Left hindlimb (tissue), 1 donor: ENCODE data around the gene ATP7B.

ENCODE experiments used
- DNase-seq: peaks from one replicate; pipeline ENCODE4 v3.0.0-alpha.2; 2018

Gene ATP7B

DNA sequence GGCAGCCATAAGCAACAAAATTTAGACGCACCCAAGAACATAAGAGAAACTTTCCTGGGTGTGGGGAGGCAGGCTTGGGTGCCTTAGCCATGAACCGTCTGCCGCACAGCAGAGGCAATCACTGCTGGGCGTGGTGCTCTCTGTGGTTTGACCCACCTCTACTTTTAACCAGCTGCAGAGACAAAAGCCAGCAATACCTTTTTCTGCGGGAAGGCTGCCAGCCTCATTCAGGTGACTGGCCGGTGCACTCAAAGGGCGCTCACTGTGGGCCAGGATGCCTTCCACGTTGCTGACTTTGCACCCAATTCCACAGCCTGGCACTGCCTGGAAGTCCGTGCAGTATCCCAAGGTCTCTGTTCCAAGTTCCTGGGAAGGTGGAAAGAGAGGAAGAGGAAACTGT, 69.1 kb downstream of the ATP7B start:
- no peak for DNase-seq

GRCh38 chr13:51938454-51938853, 72.8 kb downstream of the ATP7B start:
- DNase-seq = no peak

DNA sequence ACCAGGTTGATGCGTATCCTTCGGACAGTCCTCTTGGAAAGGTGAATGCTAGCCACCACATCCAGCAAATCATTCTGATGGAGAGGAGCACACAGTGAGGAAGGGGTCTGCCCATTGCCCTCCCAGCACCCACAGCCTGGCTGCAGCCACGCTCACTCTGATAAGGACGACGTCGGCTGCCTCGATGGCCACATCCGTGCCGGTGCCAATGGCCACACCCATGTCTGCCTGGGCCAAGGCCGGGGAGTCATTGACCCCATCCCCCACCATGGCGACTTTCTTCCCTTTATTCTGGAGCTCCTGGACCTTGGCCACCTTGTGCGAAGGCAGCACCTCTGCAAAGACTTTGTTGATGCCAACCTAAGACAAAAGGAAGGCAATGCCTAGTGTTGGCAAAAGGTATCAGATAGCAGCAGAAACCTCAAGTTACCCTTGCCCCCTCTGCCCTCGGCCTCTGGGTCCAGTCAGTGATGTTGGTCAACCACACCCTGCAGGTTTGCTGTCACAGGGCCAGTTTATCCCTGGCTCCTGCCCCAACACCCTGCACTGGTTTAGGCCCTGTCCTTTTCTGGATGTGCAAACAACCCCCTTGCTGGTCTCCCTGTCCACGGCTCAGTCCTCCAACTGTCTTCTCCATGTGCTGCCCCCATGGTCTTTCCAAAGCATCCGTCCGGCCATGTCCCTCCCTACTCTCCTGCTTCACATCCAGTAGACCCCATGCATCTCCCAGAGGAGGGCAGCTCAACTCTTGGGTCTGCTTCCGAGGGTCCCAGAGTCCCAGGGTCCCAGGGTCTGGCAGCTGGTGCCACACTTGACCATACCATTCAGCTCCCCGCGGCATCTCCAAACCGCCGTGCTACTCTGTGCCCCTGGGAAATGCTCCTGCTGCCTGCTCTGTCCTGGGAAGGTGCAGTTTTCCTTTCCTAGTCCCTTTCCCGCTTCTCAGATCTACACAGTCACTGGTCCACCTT, 73.6 kb downstream of the ATP7B start:
- no peak for DNase-seq

GRCh38 chr13:51935326-51936171, 75.7 kb downstream of the ATP7B start:
- DNase-seq = no peak

GRCh38 chr13:51934461-51935087, 76.7 kb downstream of the ATP7B start:
- no peak for DNase-seq

GRCh38 chr13:51933466-51934058, 77.7 kb downstream of the ATP7B start:
- DNase-seq = no peak

- DNase-seq = no peak
These were observed 79.0 kb downstream of the ATP7B start for GRCh38 chr13:51932231-51932630.

GRCh38 chr13:51931606-51932005, 79.6 kb downstream of the ATP7B start:
- DNase-seq = no peak

GRCh38 chr13:51929699-51930098, 81.6 kb downstream of the ATP7B start:
- DNase-seq = no peak

GRCh38 chr13:51928231-51928630, 83.0 kb downstream of the ATP7B start:
- no peak for DNase-seq

DNA sequence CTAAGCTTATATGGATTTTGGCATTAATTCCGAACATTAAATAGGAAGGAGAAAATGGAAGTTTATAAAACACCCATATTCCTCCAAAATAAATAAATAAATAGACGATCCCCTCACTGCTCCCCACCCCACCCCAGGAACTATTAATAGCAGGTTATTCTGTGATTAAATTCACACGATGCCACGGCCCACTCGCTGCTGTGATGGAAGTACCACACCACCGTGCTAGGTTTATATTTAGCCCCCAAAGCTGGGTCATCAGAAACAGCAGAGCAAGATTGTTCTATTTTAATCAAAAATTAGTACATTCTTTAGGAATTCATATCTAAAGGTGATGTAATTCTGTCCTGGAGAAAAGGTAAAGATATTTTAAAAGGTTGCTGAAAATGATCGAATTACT, 84.1 kb downstream of the ATP7B start:
- DNase-seq = no peak

DNA sequence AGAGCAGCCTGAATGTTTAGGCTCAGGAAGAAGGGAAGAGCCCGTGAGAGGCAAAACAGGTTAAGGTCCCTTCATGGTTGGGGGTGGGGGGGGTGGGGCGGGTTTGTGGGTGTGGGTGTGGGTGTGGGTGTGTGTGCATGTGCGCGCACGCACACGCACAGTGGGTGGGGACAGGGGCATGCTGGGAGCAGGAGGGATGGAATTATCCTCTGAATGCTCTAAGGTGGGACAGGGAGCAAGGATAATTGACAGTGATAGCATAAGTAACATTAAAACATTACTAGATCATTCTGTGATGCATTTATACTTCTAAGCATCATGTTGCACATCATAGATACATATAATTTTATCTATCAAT, 84.7 kb downstream of the ATP7B start:
- DNase-seq = no peak

- DNase-seq = no peak
These were observed 85.3 kb downstream of the ATP7B start for GRCh38 chr13:51925865-51926527.

DNA sequence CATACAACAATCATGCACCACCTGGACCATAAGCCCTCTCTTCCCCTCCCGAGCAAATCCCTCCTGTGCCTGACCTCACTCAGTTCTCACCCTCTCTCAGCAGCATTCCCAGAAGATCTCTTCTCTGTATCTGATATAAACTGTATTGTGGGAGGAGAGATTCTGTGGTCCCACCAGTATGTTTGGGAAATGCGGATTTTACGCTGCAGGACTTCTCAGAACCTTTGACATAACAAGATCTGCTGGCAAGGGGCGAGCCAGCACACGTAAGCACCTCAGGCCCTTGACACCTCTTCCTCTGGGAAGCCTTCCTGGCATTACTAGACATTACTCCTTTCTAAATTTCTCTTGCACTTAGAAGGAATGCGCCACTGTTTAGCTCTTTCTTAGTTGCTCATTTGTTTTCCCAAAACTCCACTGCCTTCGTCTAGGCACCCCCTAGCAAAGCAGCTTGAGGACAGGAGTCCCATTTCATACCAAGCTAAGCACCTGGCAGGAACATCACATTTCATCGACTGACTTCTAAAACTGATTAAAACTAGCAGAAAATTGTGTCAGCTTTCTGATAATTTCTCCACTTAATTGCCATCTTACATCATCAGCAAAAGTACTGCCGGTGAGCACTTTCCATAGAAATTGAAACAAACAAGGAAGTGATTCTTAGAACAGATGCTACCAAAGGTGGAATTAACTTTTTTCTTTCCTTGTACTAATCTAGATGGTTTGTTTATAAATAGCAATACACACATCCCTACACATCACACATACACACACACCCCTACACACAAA, 86.3 kb downstream of the ATP7B start:
- no peak for DNase-seq

DNA sequence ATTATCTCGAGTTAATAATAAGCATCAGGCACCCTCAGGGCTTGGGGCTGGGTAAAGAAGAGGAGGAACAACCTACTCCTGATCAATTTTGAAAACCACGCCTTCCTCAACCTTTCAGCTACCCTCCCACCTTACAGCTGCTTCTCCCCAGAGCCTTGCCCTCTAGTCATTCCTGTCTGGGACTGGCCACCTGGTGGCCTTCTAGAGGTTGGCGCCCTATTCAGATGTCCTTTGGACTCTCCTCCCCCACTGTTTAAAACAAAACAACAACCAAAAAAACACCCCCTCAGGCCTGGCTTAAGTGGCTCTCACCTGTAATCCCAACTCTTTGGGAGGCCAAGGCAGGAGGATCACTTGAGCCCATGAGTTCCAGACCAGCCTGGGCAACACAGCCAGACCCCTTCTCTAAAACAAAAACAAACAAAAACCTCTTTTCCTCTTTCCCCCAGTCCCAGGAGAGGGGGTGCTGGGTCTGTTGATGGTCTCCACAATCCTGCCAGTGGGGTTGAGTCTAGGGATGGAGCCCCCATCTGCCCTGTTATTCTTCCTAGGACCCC, 87.2 kb downstream of the ATP7B start:
- DNase-seq = no peak

DNA sequence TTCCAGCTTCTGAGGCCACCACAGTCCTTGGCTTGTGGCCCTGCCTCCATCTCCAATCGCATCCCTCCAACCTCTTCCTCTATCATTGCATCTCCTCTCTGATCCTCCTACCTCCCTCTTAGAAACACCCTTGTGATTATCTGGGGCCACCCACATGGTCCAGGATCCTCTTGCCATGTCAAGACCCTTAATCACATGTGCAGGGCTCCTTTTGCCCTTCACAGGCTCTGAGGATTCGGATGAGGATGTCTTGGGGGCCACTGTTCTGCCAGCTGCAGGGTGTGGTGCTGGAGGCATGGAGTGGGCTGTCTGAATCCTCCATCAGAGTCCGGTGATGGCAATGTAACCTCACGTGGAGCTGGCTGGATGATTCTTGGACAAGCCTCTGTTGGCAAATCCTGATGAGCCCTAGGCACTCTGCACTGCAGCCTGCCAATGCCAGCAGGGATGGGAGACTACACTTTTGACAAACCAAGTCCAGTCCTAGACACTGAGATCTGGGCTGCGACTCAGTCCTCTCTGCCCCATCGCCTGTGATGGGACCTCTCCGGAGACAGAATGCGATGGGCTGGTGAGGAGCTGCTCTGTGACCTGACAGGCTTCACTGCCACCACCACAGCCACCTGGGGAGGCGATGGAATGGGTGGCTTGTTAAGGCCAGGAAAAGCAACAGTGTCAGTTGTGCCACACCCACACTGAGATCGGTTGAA, 88.3 kb downstream of the ATP7B start:
- DNase-seq = no peak

- DNase-seq = no peak
These were observed 89.2 kb downstream of the ATP7B start for GRCh38 chr13:51921790-51922740.

DNA sequence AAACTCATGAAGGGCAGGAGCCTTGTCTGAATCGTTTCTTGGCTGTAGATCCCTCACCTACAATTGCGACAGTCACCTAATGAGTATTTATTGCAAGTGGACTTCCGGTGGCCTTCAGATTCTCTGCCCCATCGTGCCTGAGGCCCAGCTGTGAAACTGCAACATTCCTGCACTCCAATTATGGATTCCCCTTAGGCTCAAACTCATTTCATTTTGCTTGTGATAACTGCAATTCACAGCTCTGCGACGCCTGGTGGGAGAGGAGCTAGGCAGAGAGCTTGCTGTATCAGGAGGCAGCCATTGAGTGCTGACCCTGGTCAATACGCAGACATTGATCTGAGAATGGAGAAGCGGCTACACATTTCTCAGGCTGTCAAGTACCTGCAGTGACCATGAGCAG, 90.5 kb downstream of the ATP7B start:
- DNase-seq = no peak

DNA sequence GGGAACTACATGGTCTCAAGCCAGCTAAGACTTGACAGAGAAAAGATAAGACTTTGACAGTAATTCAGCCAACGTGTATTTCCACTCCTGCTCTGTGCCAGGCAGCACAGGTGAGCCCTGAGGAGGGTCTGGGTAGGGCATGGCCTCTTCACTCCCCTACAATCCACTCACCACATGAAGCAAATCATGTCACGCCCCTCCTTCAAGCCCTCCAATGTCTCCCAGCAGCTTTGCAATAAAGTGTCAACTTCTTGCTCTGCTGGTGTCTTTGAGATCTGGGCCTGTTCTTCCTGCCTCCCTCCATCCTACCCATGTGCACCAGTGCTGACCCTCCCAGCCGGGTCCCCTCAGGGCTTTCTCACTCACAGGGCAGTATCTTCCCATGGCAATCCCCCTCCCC, 91.0 kb downstream of the ATP7B start:
- DNase-seq = no peak
